Vagina (tissue), 2 donors: Measurements from ENCODE around the gene VTA1.

Source experiments
- POLR2A ChIP-seq, 2 donors: fragments of 450-650 bp; IDR thresholded peaks; one replicate each; pipeline ENCODE4 v1.6.1; 2017; ENCODE audit warnings: antibody characterized with exemption in 2 of 2, mild to moderate bottlenecking in 2 of 2, moderate library complexity in 2 of 2
- POLR2AphosphoS5 ChIP-seq, 2 donors: sonication (generic); formaldehyde crosslinking; IDR thresholded peaks; one replicate each; pipeline ENCODE4 v1.9.0; 2017; ENCODE audit warnings: antibody characterized with exemption in 2 of 2, mild to moderate bottlenecking in 2 of 2, low read depth in 1 of 2; ENCODE audit not compliant: insufficient read depth in 1 of 2
- TF ChIP-seq, protein P1 (sequence below), 3 experiments: fragments of 450-650 bp in 2 of 3; fragments of 200-600 bp in 1 of 3; sonication (generic) in 1 of 3; IDR thresholded peaks; one replicate each; pipeline ENCODE4 v1.5.1; 2017 to 2019; ENCODE audit warnings: antibody characterized with exemption in 3 of 3, mild to moderate bottlenecking in 2 of 3, moderate library complexity in 2 of 3

DNA sequence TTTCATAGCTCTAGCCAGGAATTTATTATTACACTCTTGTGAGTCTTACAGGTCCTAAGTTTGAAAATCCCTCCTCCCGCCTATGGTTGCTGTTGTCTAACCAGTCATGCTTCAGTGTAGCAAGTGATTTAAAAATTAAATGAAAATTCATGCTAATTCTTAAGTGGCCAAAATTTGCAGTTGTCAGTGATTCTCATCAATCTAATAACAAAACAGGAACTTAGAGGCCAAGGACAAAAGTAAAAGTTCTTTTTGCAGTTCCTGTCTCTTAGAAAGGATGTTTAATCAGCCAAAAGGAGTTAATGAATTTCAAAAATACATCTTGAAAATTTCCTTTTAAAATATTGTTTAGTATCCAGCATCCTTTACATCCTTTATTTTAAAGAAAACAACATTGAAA is 36.3 kb downstream of the VTA1 start:
- TF ChIP-seq, protein P1, sequence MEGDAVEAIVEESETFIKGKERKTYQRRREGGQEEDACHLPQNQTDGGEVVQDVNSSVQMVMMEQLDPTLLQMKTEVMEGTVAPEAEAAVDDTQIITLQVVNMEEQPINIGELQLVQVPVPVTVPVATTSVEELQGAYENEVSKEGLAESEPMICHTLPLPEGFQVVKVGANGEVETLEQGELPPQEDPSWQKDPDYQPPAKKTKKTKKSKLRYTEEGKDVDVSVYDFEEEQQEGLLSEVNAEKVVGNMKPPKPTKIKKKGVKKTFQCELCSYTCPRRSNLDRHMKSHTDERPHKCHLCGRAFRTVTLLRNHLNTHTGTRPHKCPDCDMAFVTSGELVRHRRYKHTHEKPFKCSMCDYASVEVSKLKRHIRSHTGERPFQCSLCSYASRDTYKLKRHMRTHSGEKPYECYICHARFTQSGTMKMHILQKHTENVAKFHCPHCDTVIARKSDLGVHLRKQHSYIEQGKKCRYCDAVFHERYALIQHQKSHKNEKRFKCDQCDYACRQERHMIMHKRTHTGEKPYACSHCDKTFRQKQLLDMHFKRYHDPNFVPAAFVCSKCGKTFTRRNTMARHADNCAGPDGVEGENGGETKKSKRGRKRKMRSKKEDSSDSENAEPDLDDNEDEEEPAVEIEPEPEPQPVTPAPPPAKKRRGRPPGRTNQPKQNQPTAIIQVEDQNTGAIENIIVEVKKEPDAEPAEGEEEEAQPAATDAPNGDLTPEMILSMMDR (IDR thresholded peaks at IDR 0.05) = no peak
- TF ChIP-seq POLR2AphosphoS5 (IDR thresholded peaks at IDR 0.05; ENCODE audit: insufficient read depth in 1 of 2, low read depth in 1 of 2) (no peak), POLR2A (IDR thresholded peaks at IDR 0.05) (no peak)
